GM19099 (cell line): ENCODE results near the gene SPCS3.

Experiments used
- POLR2A ChIP-seq: IDR thresholded peaks from 3 replicates; pipeline ENCODE4 v1.6.1; 2011; ENCODE audit warnings: low read depth; ENCODE audit not compliant: insufficient read length; ENCODE audit errors: extremely low read depth

The SPCS3 gene

DNA sequence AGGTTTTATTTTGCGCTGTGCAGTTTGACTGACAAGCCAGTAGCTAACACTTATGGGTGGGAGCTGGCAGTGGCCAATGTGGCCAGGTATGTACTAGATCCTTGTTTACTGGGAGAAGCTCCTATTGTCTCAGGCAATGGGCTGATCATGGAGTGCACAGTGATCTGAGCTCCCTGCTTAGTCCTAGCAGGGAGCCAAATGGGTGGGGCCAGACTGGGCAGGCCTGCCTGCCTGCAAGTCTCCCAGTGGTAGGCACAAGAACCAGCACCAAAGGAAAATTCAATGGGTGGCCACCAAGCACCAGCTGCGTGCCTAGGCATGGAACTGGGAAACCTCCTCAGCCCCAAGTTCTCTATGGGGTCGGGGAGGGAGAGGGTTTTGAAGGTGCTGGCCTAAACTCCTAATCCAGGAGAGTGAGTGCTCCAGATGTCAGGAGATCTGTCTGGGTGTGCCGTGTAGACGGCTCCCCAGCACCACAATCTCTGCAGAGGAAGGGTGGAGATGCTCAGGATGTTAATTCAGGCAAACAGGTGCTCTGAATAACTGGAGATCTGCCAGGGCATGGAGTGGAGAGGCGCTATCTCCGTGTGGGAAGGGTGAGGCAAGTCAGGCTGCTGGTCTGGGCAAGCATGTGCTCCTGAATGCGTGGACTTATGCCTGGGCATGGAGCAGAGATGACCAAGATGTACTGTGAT lies 48.2 kb downstream of the SPCS3 start:
- TF ChIP-seq POLR2A: no peak

DNA sequence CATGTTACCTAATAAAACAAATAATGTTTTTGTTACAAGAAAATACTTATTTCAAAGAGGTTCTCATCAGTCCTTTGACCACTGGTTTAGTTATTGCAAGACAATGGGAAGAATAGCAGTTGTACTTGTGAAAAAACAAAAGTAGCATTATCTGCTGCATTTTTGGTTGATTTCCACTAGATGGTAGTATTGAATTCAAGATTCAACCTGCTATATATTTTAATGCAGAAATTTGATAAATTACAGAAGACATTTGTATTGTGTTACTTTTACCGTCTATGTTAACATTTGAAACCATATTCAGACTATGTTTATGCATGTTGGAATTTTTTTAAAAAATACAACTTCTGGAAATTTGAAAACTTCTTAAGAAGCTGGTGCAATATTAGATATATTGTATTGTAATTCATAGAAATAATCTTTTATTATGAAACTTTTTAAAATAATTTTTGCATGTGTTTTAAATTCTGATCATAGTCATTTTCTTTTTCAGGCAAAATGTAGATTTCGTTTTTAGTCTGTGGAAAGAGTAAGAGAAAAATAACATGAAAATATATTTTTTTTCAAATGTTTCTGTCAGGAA lies 56.4 kb downstream of the SPCS3 start:
- TF ChIP-seq POLR2A: no peak

- TF ChIP-seq POLR2A: no peak
Measured at GRCh38 chr4:176377780-176378179, 58.0 kb downstream of the SPCS3 start.

GRCh38 chr4:176380352-176381157 lies 60.8 kb downstream of the SPCS3 start:
- no peak for TF ChIP-seq POLR2A
